ENCODE results near the gene PHF23. TPM values are rescaled to one million over a fixed set of nuclear protein-coding genes. Genes with fewer than 3 reads are reported as not detected.

PHF23 gene
- total and polyA plus RNA-seq, 9 of the 15 experiments (the other 6 are each of a cell fraction or from before 2014, with no cell fraction given) = 7.4 to 87.5 (median 33.7) TPM

DNA sequence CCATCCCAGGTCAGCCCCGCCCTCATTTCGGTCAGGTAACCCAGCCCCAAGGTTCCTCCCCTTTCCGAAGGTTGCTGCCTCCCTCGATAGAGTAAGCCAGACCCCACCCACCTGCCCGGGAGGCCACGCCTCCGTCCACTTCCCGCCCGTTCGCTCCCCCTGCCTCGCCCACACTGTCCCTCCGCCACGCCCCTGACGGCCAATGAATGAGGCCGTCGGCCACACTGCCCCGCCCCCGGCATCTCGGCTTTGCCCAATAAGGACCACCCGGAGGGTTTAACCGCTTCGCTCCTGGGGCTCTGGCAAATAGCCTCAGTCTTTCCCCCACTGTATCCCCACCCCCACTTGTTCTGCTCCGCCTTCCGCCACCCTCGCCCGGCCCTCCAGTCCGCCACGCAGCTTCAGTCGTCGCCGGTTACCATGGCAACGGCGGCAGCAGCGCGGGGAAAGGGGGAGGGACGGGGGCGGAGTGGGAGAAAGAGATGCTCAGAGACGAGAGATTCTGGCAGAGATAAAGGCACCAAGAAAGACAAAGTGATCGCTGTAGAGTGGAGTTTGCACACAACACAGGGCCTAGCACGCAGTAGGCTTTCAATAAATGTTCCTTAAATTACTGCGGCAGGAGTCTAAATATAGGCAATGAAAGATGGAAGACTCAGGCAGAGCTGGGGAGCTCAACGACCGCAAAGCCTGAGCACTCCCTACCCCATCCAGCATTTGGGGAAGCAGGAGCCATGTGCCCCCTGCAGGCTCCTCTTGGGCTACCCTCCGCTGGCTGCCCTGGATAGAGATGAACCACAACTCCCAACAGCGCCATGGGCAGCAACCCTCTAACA is 24.7 kb downstream of the PHF23 start (continued):
- TF ChIP-seq, protein P1, sequence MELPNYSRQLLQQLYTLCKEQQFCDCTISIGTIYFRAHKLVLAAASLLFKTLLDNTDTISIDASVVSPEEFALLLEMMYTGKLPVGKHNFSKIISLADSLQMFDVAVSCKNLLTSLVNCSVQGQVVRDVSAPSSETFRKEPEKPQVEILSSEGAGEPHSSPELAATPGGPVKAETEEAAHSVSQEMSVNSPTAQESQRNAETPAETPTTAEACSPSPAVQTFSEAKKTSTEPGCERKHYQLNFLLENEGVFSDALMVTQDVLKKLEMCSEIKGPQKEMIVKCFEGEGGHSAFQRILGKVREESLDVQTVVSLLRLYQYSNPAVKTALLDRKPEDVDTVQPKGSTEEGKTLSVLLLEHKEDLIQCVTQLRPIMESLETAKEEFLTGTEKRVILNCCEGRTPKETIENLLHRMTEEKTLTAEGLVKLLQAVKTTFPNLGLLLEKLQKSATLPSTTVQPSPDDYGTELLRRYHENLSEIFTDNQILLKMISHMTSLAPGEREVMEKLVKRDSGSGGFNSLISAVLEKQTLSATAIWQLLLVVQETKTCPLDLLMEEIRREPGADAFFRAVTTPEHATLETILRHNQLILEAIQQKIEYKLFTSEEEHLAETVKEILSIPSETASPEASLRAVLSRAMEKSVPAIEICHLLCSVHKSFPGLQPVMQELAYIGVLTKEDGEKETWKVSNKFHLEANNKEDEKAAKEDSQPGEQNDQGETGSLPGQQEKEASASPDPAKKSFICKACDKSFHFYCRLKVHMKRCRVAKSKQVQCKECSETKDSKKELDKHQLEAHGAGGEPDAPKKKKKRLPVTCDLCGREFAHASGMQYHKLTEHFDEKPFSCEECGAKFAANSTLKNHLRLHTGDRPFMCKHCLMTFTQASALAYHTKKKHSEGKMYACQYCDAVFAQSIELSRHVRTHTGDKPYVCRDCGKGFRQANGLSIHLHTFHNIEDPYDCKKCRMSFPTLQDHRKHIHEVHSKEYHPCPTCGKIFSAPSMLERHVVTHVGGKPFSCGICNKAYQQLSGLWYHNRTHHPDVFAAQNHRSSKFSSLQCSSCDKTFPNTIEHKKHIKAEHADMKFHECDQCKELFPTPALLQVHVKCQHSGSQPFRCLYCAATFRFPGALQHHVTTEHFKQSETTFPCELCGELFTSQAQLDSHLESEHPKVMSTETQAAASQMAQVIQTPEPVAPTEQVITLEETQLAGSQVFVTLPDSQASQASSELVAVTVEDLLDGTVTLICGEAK (IDR thresholded peaks at IDR 0.05) = no peak
- TF ChIP-seq, protein P1 (CRISPR knock-in tag; IDR thresholded peaks at IDR 0.05) = no peak
- TF ChIP-seq HDAC2 (IDR thresholded peaks at IDR 0.05) (peak; percentile 86), TCF7L2 (IDR thresholded peaks at IDR 0.05; ENCODE audit: low read depth, low read length) (no peak), NFYB (IDR thresholded peaks at IDR 0.05; ENCODE audit: extremely low read depth, insufficient read length) (peak; percentile 31), BRF1 (IDR thresholded peaks at IDR 0.05; ENCODE audit: borderline replicate concordance, extremely low read depth, insufficient read length) (no peak), SMARCA5 (IDR thresholded peaks at IDR 0.05) (no peak), FOXA1 (IDR thresholded peaks at IDR 0.05; ENCODE audit: borderline replicate concordance) (no peak)
- TF ChIP-seq, protein P2, sequence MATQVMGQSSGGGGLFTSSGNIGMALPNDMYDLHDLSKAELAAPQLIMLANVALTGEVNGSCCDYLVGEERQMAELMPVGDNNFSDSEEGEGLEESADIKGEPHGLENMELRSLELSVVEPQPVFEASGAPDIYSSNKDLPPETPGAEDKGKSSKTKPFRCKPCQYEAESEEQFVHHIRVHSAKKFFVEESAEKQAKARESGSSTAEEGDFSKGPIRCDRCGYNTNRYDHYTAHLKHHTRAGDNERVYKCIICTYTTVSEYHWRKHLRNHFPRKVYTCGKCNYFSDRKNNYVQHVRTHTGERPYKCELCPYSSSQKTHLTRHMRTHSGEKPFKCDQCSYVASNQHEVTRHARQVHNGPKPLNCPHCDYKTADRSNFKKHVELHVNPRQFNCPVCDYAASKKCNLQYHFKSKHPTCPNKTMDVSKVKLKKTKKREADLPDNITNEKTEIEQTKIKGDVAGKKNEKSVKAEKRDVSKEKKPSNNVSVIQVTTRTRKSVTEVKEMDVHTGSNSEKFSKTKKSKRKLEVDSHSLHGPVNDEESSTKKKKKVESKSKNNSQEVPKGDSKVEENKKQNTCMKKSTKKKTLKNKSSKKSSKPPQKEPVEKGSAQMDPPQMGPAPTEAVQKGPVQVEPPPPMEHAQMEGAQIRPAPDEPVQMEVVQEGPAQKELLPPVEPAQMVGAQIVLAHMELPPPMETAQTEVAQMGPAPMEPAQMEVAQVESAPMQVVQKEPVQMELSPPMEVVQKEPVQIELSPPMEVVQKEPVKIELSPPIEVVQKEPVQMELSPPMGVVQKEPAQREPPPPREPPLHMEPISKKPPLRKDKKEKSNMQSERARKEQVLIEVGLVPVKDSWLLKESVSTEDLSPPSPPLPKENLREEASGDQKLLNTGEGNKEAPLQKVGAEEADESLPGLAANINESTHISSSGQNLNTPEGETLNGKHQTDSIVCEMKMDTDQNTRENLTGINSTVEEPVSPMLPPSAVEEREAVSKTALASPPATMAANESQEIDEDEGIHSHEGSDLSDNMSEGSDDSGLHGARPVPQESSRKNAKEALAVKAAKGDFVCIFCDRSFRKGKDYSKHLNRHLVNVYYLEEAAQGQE (IDR thresholded peaks at IDR 0.05; ENCODE audit: borderline replicate concordance) = no peak
- TF ChIP-seq, protein P2 (CRISPR knock-in tag; IDR thresholded peaks at IDR 0.05; ENCODE audit: low read depth) = no peak

Measured in K562 (cell line).